HG02870 (cell line): ENCODE data around the gene HMG20A.
"Not testable (repeated sequence)": the region's sequence is repeated elsewhere in the genome, so short reads cannot be mapped to it uniquely, and the experiment has no call there.

Experiments
- ATAC-seq: cut with Tn5 transposase; IDR thresholded peaks from one replicate; pipeline ENCODE4 v1.9.1; 2021; ENCODE audit warnings: mild to moderate bottlenecking, moderate library complexity; ENCODE audit not compliant: unreplicated experiment

Gene HMG20A

GRCh38 chr15:77406173-77406759, 14.4 kb upstream of the HMG20A start:
- ATAC-seq = not testable (repeated sequence)

GRCh38 chr15:77406846-77407245, 13.8 kb upstream of the HMG20A start:
- no peak for ATAC-seq

- ATAC-seq = peak; percentile 69
Measured at GRCh38 chr15:77409259-77410156, 11.2 kb upstream of the HMG20A start.

- not testable (repeated sequence) for ATAC-seq
Measured at GRCh38 chr15:77410157-77410500, 10.6 kb upstream of the HMG20A start.

- ATAC-seq = no peak
Measured at GRCh38 chr15:77410701-77411618, 9.7 kb upstream of the HMG20A start.

GRCh38 chr15:77411619-77411976, 9.1 kb upstream of the HMG20A start:
- no peak for ATAC-seq

GRCh38 chr15:77412972-77413698, 7.6 kb upstream of the HMG20A start:
- ATAC-seq = no peak

- no peak for ATAC-seq
Measured at GRCh38 chr15:77413699-77414349, 6.9 kb upstream of the HMG20A start.

- no peak for ATAC-seq
Measured at GRCh38 chr15:77414789-77415442, 5.8 kb upstream of the HMG20A start.

GRCh38 chr15:77415450-77416147, 5.1 kb upstream of the HMG20A start:
- ATAC-seq = no peak

GRCh38 chr15:77416148-77416455, 4.6 kb upstream of the HMG20A start:
- ATAC-seq = no peak

- no peak for ATAC-seq
Measured at GRCh38 chr15:77416954-77417353, 3.7 kb upstream of the HMG20A start.

GRCh38 chr15:77417602-77418001, 3.1 kb upstream of the HMG20A start:
- ATAC-seq = no peak

GRCh38 chr15:77418391-77418965, 2.2 kb upstream of the HMG20A start:
- ATAC-seq = no peak

- peak; percentile 20 for ATAC-seq
Measured at GRCh38 chr15:77418966-77419835, 1.5 kb upstream of the HMG20A start.

- ATAC-seq = peak; percentile 91
Measured at GRCh38 chr15:77419836-77420609, 665 bp upstream of the HMG20A start, which contains the start of gene PEAK1. PEAK1 (minus strand) TSS chr15:77420104; CDS start chr15:77181926, 238,178 bp downstream.

GRCh38 chr15:77421370-77421700, 647 bp downstream of the HMG20A start:
- no peak for ATAC-seq
